Breast epithelium (tissue), 4 donors: ENCODE results near the gene PTPN18. TPM values are rescaled to one million over a fixed set of nuclear protein-coding genes. Genes with fewer than 3 reads are reported as not detected.

Experiments used
- DNase-seq, 2 donors: peaks; one replicate each; pipeline ENCODE4 v3.0.0-alpha.2; 2019; ENCODE audit warnings: low spot score in 2 of 2
- H3K27ac ChIP-seq, 2 donors: fragments of 200-600 bp; sonication (generic) in 1 of 2; one replicate each; pipeline ENCODE4 v1.5.1; 2016 to 2019; ENCODE audit warnings: mild to moderate bottlenecking in 1 of 2
- H3K27me3 ChIP-seq, 2 donors: fragments of 200-600 bp; sonication (generic) in 1 of 2; one replicate each; pipeline versions ENCODE4 v1.5.1 to v1.6.0; 2017 to 2019; ENCODE audit warnings: control low read depth in 1 of 2, mild to moderate bottlenecking in 1 of 2
- H3K36me3 ChIP-seq: fragments of 200-600 bp; one replicate; pipeline ENCODE4 v1.5.1; 2019
- H3K4me1 ChIP-seq, 2 donors: fragments of 200-600 bp; sonication (generic); one replicate each; pipeline ENCODE4 v1.5.1; 2016 to 2019; ENCODE audit warnings: control low read depth in 1 of 2
- H3K4me3 ChIP-seq, 3 donors: fragments of 200-600 bp; sonication (generic); 1 replicate in 2 of 3; 2 replicates in 1 of 3; pipeline ENCODE4 v1.5.1; 2016 to 2019; ENCODE audit warnings: mild to moderate bottlenecking in 3 of 3, moderate library complexity in 2 of 3
- H3K9me3 ChIP-seq, 2 donors: fragments of 200-600 bp; sonication (generic) in 1 of 2; one replicate each; pipeline ENCODE4 v1.5.1; 2016 to 2019; ENCODE audit warnings: control low read depth in 1 of 2
- CTCF ChIP-seq, 3 donors: fragments of 450-650 bp; IDR thresholded peaks; one replicate each; pipeline ENCODE4 v1.5.1; 2016 to 2017; ENCODE audit warnings: antibody characterized with exemption in 3 of 3, mild to moderate bottlenecking in 3 of 3, moderate library complexity in 3 of 3
- POLR2A ChIP-seq: fragments of 450-650 bp; IDR thresholded peaks from one replicate; pipeline ENCODE4 v1.6.1; 2016; ENCODE audit warnings: antibody characterized with exemption, mild to moderate bottlenecking, moderate library complexity
- POLR2AphosphoS5 ChIP-seq, 3 donors: sonication (generic); formaldehyde crosslinking; IDR thresholded peaks; one replicate each; pipeline ENCODE4 v1.6.1; 2017; ENCODE audit warnings: antibody characterized with exemption in 3 of 3
- intact Hi-C: fragments of 100-400 bp; cut with DNase I; formaldehyde crosslinking; loops from one replicate; pipeline ENCODE4 v1.15.1; 2023; ENCODE audit warnings: low total_unique reads
- total RNA-seq, 3 donors: library from RNA; depleted of rRNA; stranded (reverse); fragments of >200 nt; gene quantifications; one replicate each; pipeline ENCODE4 v1.1.0, GENCODE V29; 2016

Gene PTPN18
- 10 to 100 TPM; 50.8 to 77.1 (median 54.3) TPM for total RNA-seq

GRCh38 chr2:130355578-130356431 lies at the start of gene PTPN18:
Gene PTPN18, plus strand, starts transcription at chr2:130356056. Its CDS starts 52 bp downstream, at chr2:130356108.
- TF ChIP-seq POLR2A (no peak), POLR2AphosphoS5 (IDR thresholded peaks at IDR 0.05) (peak; percentile 9 to 27 (median 26)), CTCF (IDR thresholded peaks at IDR 0.05) (peak in 1 of 3 donors; percentile 50)
- DNase-seq: peak; percentile 74 to 80
- Histone ChIP-seq H3K27ac (peak within 1 kb of the TSS; percentile 77 to 87), H3K9me3 (no peaks in the 10 kb centered on the region), H3K4me3 (peak within 1 kb of the TSS; percentile 59 to 90 (median 77)), H3K4me1 (peaks cover 0 to 10% of the 10 kb centered on the region in 2 donors), H3K36me3 (no peaks in the 10 kb centered on the region), H3K27me3 (no peaks in the 10 kb centered on the region)
- intact Hi-C loops: no loop called here

- TF ChIP-seq CTCF (IDR thresholded peaks at IDR 0.05) (no peak), POLR2A (no peak), POLR2AphosphoS5 (IDR thresholded peaks at IDR 0.05) (no peak)
- DNase-seq: no peak
- H3K27me3 ChIP-seq: no peaks in the 10 kb centered on the region
- no peak overlapping the region for H3K27ac ChIP-seq
- H3K9me3 ChIP-seq: no peaks in the 10 kb centered on the region
- H3K36me3 ChIP-seq: no peaks in the 10 kb centered on the region
- intact Hi-C loops: no loop called here
- H3K4me1 ChIP-seq: no peaks in the 10 kb centered on the region
- no peak overlapping the region for H3K4me3 ChIP-seq
Measured at GRCh38 chr2:130307850-130308249, 48.0 kb upstream of the PTPN18 start.

- no peaks in the 10 kb centered on the region for H3K27me3 ChIP-seq
- intact Hi-C loops: no loop called here
- H3K4me3 ChIP-seq: no peak overlapping the region
- H3K9me3 ChIP-seq: no peaks in the 10 kb centered on the region
- no peaks in the 10 kb centered on the region for H3K36me3 ChIP-seq
- H3K4me1 ChIP-seq: no peaks in the 10 kb centered on the region
- TF ChIP-seq POLR2A (no peak), CTCF (IDR thresholded peaks at IDR 0.05) (no peak), POLR2AphosphoS5 (IDR thresholded peaks at IDR 0.05) (no peak)
- no peak overlapping the region for H3K27ac ChIP-seq
- no peak for DNase-seq
Measured at GRCh38 chr2:130310881-130311280, 45.0 kb upstream of the PTPN18 start.

- H3K36me3 ChIP-seq: no peaks in the 10 kb centered on the region
- DNase-seq: no peak
- TF ChIP-seq POLR2A (no peak), POLR2AphosphoS5 (IDR thresholded peaks at IDR 0.05) (no peak), CTCF (IDR thresholded peaks at IDR 0.05) (no peak)
Measured at GRCh38 chr2:130313812-130314334, 42.0 kb upstream of the PTPN18 start.

GRCh38 chr2:130314377-130314776 lies 41.5 kb upstream of the PTPN18 start:
- no peak overlapping the region for H3K4me3 ChIP-seq
- H3K27me3 ChIP-seq: no peaks in the 10 kb centered on the region
- no peaks in the 10 kb centered on the region for H3K4me1 ChIP-seq
- TF ChIP-seq CTCF (IDR thresholded peaks at IDR 0.05) (no peak), POLR2AphosphoS5 (IDR thresholded peaks at IDR 0.05) (no peak), POLR2A (no peak)
- no peak overlapping the region for H3K27ac ChIP-seq
- H3K9me3 ChIP-seq: no peaks in the 10 kb centered on the region
- intact Hi-C loops: no loop called here
- no peaks in the 10 kb centered on the region for H3K36me3 ChIP-seq
- DNase-seq: no peak

More at GRCh38 chr2:130313812-130314334, 42.0 kb upstream of the PTPN18 start:
- no peaks in the 10 kb centered on the region for H3K4me1 ChIP-seq
- no peak overlapping the region for H3K27ac ChIP-seq
- H3K9me3 ChIP-seq: no peaks in the 10 kb centered on the region
- H3K4me3 ChIP-seq: no peak overlapping the region
- intact Hi-C loops: no loop called here
- no peaks in the 10 kb centered on the region for H3K27me3 ChIP-seq
